OCI-LY1 (cell line): ENCODE results near the gene NEK4.

Experiments
- EZH2 ChIP-seq: fragments of 200-600 bp; sonication (generic), shearing (Covaris generic); IDR thresholded peaks from 2 replicates; pipeline ENCODE4 v1.8.0; 2017; ENCODE audit warnings: borderline replicate concordance, mixed run types, mild to moderate bottlenecking, antibody characterized with exemption, low read length, moderate library complexity, mixed read lengths
- TF ChIP-seq, protein P1 (sequence below): fragments of 200-600 bp; sonication (generic), shearing (Covaris generic); IDR thresholded peaks from 2 replicates; pipeline ENCODE4 v1.5.1; 2017; ENCODE audit warnings: mild to moderate bottlenecking, antibody characterized with exemption, low read length, moderate library complexity, mixed read lengths

- TF ChIP-seq, protein P1, sequence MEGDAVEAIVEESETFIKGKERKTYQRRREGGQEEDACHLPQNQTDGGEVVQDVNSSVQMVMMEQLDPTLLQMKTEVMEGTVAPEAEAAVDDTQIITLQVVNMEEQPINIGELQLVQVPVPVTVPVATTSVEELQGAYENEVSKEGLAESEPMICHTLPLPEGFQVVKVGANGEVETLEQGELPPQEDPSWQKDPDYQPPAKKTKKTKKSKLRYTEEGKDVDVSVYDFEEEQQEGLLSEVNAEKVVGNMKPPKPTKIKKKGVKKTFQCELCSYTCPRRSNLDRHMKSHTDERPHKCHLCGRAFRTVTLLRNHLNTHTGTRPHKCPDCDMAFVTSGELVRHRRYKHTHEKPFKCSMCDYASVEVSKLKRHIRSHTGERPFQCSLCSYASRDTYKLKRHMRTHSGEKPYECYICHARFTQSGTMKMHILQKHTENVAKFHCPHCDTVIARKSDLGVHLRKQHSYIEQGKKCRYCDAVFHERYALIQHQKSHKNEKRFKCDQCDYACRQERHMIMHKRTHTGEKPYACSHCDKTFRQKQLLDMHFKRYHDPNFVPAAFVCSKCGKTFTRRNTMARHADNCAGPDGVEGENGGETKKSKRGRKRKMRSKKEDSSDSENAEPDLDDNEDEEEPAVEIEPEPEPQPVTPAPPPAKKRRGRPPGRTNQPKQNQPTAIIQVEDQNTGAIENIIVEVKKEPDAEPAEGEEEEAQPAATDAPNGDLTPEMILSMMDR, result no peak
- TF ChIP-seq EZH2, result no peak
These were observed 56.1 kb downstream of the NEK4 start for GRCh38 chr3:52714335-52715302.
